Mesenchymal stem cell (in vitro differentiated cells and primary cell): Measurements from ENCODE around the gene VAV2.

Source experiments
- DNase-seq: peaks from one replicate; pipeline ENCODE4 v3.0.0-alpha.2; 2013
- H2AFZ ChIP-seq: one replicate; pipeline ENCODE4 v1.6.1; 2013; ENCODE audit warnings: low read depth, mild to moderate bottlenecking, control low read depth, inconsistent platforms, low read length, moderate library complexity
- H2AK5ac ChIP-seq: 2 replicates; pipeline ENCODE4 v1.6.1; 2013; ENCODE audit warnings: low read length, moderate library complexity, mild to moderate bottlenecking, inconsistent platforms; ENCODE audit not compliant: severe bottlenecking
- H2BK120ac ChIP-seq: one replicate; pipeline ENCODE4 v1.6.1; 2013; ENCODE audit warnings: low read depth, mild to moderate bottlenecking, inconsistent platforms, low read length, moderate library complexity
- H2BK12ac ChIP-seq, 2 experiments: one replicate each; pipeline ENCODE4 v1.6.1; 2013; ENCODE audit warnings: inconsistent platforms in 2 of 2, low read length in 2 of 2, mild to moderate bottlenecking in 2 of 2, moderate library complexity in 2 of 2, control low read depth in 1 of 2
- H2BK15ac ChIP-seq: one replicate; pipeline ENCODE4 v1.6.1; 2013; ENCODE audit warnings: mild to moderate bottlenecking, low read depth, inconsistent platforms; ENCODE audit not compliant: poor library complexity, severe bottlenecking
- H2BK5ac ChIP-seq: 2 replicates; pipeline ENCODE4 v1.6.1; 2013; ENCODE audit warnings: low read depth, mild to moderate bottlenecking, low read length, control low read depth, inconsistent platforms; ENCODE audit not compliant: poor library complexity, severe bottlenecking
- H3K14ac ChIP-seq, 2 experiments: one replicate each; pipeline ENCODE4 v1.6.1; 2013; ENCODE audit warnings: inconsistent platforms in 2 of 2, low read length in 2 of 2, control low read depth in 1 of 2, mild to moderate bottlenecking in 1 of 2, moderate library complexity in 1 of 2
- H3K18ac ChIP-seq, 2 experiments: one replicate each; pipeline ENCODE4 v1.6.1; 2013; ENCODE audit warnings: inconsistent platforms in 2 of 2, low read length in 2 of 2, control low read depth in 1 of 2, low read depth in 1 of 2, mild to moderate bottlenecking in 1 of 2
- H3K23ac ChIP-seq, 2 experiments: one replicate each; pipeline ENCODE4 v1.6.1; 2013; ENCODE audit warnings: inconsistent platforms in 2 of 2, low read length in 2 of 2, mild to moderate bottlenecking in 2 of 2, moderate library complexity in 2 of 2, control low read depth in 1 of 2
- H3K27ac ChIP-seq: 2 replicates; pipeline ENCODE4 v1.5.1; 2013; ENCODE audit warnings: mild to moderate bottlenecking, moderate library complexity, low read length, control low read depth, inconsistent platforms; ENCODE audit not compliant: poor library complexity, severe bottlenecking
- H3K27me3 ChIP-seq, 2 experiments: 2 replicates each; pipeline versions ENCODE4 v1.6.1 to v1.7.0; 2013; ENCODE audit warnings: low read length in 2 of 2, mild to moderate bottlenecking in 2 of 2, moderate library complexity in 2 of 2, control low read depth in 1 of 2, inconsistent platforms in 1 of 2; ENCODE audit not compliant: control insufficient read depth in 1 of 2, insufficient read depth in 1 of 2
- H3K36me3 ChIP-seq, 2 experiments: 2 replicates each; pipeline versions ENCODE4 v1.6.1 to v1.7.0; 2013; ENCODE audit warnings: low read length in 2 of 2, control low read depth in 1 of 2, inconsistent platforms in 1 of 2, low read depth in 1 of 2, mild to moderate bottlenecking in 1 of 2; ENCODE audit not compliant: insufficient read depth in 2 of 2, control insufficient read depth in 1 of 2
- H3K4ac ChIP-seq, 2 experiments: one replicate each; pipeline ENCODE4 v1.6.1; 2013; ENCODE audit warnings: inconsistent platforms in 2 of 2, low read length in 2 of 2, mild to moderate bottlenecking in 2 of 2, moderate library complexity in 2 of 2, control low read depth in 1 of 2, low read depth in 1 of 2
- H3K4me1 ChIP-seq: 2 replicates; pipeline ENCODE4 v1.6.1; 2013; ENCODE audit warnings: low read depth, low read length, control low read depth; ENCODE audit not compliant: control insufficient read depth, insufficient read depth
- H3K4me2 ChIP-seq: 2 replicates; pipeline ENCODE4 v1.6.1; 2013; ENCODE audit warnings: low read length, mild to moderate bottlenecking, inconsistent platforms; ENCODE audit not compliant: poor library complexity, severe bottlenecking
- H3K4me3 ChIP-seq, 2 experiments: 2 replicates each; pipeline versions ENCODE4 v1.5.1 to v1.7.0; 2013; ENCODE audit warnings: low read length in 2 of 2, mild to moderate bottlenecking in 2 of 2, control low read depth in 1 of 2, low read depth in 1 of 2; ENCODE audit not compliant: insufficient read depth in 1 of 2
- H3K79me1 ChIP-seq: replicated peaks from 2 replicates; pipeline ENCODE4 v1.6.1; 2013; ENCODE audit warnings: mild to moderate bottlenecking, control low read depth, low read length, inconsistent platforms; ENCODE audit not compliant: poor library complexity, severe bottlenecking
- H3K9ac ChIP-seq: 2 replicates; pipeline ENCODE4 v1.7.0; 2013; ENCODE audit warnings: mild to moderate bottlenecking, low read length, moderate library complexity
- H3K9me3 ChIP-seq: 2 replicates; pipeline ENCODE4 v1.7.0; 2013; ENCODE audit warnings: mild to moderate bottlenecking, low read length; ENCODE audit not compliant: control insufficient read depth
- H4K8ac ChIP-seq: one replicate; pipeline ENCODE4 v1.6.1; 2013; ENCODE audit warnings: inconsistent platforms, mild to moderate bottlenecking, low read length, moderate library complexity
- H4K91ac ChIP-seq: one replicate; pipeline ENCODE4 v1.6.1; 2013; ENCODE audit warnings: mild to moderate bottlenecking, low read length, inconsistent platforms
- WGBS: methylation state at CpG from one replicate; pipeline ENCODE4 v1.1.7; 2013; ENCODE audit warnings: mixed read lengths; 5-methylcytosine and 5-hydroxymethylcytosine counted together

The VAV2 gene

DNA sequence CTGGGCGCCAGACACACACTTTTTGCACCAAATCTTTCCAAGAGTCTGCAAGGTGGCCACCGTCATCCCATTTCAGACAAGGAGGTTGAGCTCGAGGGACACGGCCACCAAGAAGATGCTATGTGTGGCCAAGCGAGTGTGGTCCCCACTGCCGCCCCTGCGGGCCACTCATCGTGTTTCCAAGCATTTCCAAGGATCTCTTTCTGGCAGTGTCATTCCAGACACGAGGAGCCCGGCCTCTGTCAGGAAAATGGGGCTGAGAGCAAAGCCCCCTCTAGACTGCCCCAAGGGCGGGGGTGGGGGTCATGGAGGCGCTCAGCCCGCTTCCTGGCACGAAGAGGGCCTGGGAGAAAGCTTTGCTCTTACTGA, 10.6 kb downstream of the VAV2 start:
- Histone ChIP-seq H3K23ac (no peak overlapping the region), H2BK12ac (no peak overlapping the region), H2AFZ (no peak overlapping the region), H3K4ac (no peak overlapping the region), H2BK5ac (no peak overlapping the region), H2BK120ac (no peak overlapping the region), H3K27me3 (no peaks in the 10 kb centered on the region), H2BK15ac (no peak overlapping the region), H3K9me3 (no peaks in the 10 kb centered on the region), H3K79me1 (peaks cover 1% of the 10 kb centered on the region), H3K36me3 (peaks cover 0 to 59% of the 10 kb centered on the region in 2 experiments), H3K18ac (no peak overlapping the region), H4K91ac (no peak overlapping the region), H4K8ac (no peak overlapping the region), H3K9ac (no peak overlapping the region), H2AK5ac (no peak overlapping the region), H3K4me2 (no peak overlapping the region), H3K4me1 (peaks cover 73% of the 10 kb centered on the region), H3K4me3 (no peak overlapping the region), H3K27ac (no peak overlapping the region), H3K14ac (no peak overlapping the region)
- DNase-seq: no peak
- 93% methylated on average over 14 of the region's 14 CpGs for WGBS

DNA sequence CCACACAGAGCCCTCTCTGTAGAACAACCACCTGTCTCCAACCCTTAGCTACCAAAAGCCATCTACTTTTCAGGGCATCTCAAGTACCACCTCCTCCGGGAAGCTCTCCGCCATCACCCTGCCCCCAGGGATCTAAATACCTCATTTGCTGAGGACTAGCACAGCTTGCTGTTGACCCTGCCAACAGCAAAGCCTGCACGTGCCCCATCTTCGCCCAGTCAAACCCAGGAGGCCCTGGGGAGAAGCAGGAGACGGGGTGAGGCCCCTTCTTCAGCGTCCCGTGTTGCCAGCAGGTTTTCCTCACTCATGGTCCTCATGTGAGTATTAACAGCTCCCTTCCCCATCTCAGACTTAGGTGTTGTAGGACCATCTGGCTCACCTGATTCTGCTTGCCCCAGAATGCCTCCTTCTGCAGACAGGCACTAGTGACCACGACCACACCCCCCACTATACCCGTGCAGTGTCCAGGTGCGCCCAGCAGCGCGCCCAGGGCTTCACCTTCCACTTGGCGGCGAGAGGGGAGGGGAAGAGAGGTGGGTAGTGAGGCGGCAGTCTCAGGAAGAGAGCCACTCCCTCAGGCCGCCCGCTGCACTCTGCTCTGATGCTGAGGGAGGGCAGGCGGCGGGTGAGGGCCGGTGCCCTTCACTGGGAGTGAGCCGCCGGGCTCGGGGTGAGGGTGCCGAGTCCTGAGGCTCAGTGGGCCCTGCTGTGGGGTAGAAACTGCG, 11.1 kb downstream of the VAV2 start:
- peaks cover 3% of the 10 kb centered on the region for H3K79me1 ChIP-seq
- no peak overlapping the region for H2BK15ac ChIP-seq
- 95% methylated on average over 24 of the region's 25 CpGs for WGBS
- no peak overlapping the region for H3K4ac ChIP-seq
- H3K27ac ChIP-seq: no peak overlapping the region
- no peak overlapping the region for H4K8ac ChIP-seq
- H3K23ac ChIP-seq: no peak overlapping the region
- H3K9ac ChIP-seq: no peak overlapping the region
- DNase-seq: no peak
- H2AK5ac ChIP-seq: no peak overlapping the region
- no peaks in the 10 kb centered on the region for H3K27me3 ChIP-seq
- no peak overlapping the region for H3K4me3 ChIP-seq
- H3K9me3 ChIP-seq: no peaks in the 10 kb centered on the region
- H2BK12ac ChIP-seq: no peak overlapping the region
- no peak overlapping the region for H2BK5ac ChIP-seq
- H3K36me3 ChIP-seq: peaks cover 0 to 60% of the 10 kb centered on the region in 2 experiments
- H4K91ac ChIP-seq: peak overlapping the region; percentile 1
- H2BK120ac ChIP-seq: no peak overlapping the region
- no peak overlapping the region for H3K14ac ChIP-seq
- H3K4me2 ChIP-seq: no peak overlapping the region
- H3K18ac ChIP-seq: no peak overlapping the region
- H3K4me1 ChIP-seq: peaks cover 71% of the 10 kb centered on the region
- no peak overlapping the region for H2AFZ ChIP-seq

DNA sequence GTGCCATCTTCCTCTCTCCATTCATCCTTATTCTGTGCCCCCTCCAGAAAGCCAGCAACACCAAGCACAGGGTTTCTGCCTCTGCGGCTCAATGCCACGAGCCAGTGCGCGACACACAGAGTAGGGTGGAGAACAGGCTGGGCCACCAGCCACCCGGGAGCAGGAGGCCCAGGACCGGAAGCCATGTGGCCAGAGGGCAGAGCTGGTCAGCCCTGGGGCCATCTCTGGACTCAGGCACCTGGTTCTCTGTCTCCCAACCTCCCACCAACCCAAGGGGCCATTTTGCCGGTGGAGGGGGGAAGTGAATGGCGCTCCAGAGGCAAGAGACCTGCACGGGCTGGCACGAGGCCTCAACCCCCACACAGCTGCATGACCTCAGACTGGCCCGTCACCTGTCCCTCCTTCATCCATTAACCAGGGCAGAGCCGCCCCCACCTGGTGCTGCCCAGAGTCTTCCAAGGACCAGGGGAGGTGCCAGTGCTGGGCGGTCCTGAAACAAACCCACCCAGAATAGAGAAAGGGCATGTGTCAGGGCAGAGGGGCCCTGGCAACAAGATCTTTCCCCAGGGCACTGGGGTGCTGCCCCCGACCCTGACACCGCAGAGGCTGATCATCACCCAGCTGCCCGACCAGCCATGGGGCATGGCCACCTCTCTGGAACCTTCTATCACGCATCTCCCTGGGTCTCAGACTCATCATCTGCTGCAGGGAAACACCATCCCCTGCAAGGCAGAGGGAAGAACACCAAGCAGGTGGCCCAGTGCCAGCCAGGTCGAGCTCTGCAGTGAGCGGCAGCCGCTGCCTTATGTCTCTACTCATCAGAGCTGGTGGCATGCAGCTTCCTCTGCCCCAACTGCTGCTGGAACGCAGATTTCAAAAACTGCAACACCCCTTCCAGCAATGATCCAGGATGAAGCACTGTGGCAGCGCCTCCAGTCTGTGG, 11.9 kb downstream of the VAV2 start:
- H3K36me3 ChIP-seq: peaks cover 0 to 59% of the 10 kb centered on the region in 2 experiments
- peak overlapping the region; percentile 5 for H2BK5ac ChIP-seq
- peak overlapping the region; percentile 9 for H4K91ac ChIP-seq
- peak overlapping the region; percentile 68 for H3K9ac ChIP-seq
- H4K8ac ChIP-seq: peak overlapping the region; percentile 32
- peak overlapping the region; percentile 58 to 68 for H3K18ac ChIP-seq
- H3K4me3 ChIP-seq: no peak overlapping the region
- peaks cover 3% of the 10 kb centered on the region for H3K79me1 ChIP-seq
- no peak overlapping the region for H3K14ac ChIP-seq
- peak overlapping the region; percentile 3 to 20 for H3K4ac ChIP-seq
- peaks cover 70% of the 10 kb centered on the region for H3K4me1 ChIP-seq
- H2BK120ac ChIP-seq: no peak overlapping the region
- peak overlapping the region; percentile 7 for H3K4me2 ChIP-seq
- H3K27me3 ChIP-seq: no peaks in the 10 kb centered on the region
- H3K9me3 ChIP-seq: no peaks in the 10 kb centered on the region
- no peak for DNase-seq
- H2AK5ac ChIP-seq: peak overlapping the region; percentile 33
- peak overlapping the region in 1 of 2 experiments; percentile 38 for H3K23ac ChIP-seq
- no peak overlapping the region for H2BK12ac ChIP-seq
- H2BK15ac ChIP-seq: no peak overlapping the region
- H2AFZ ChIP-seq: no peak overlapping the region
- 90% methylated on average over 21 of the region's 22 CpGs for WGBS
- peak overlapping the region; percentile 44 for H3K27ac ChIP-seq
